Colon (tissue), 2 donors: ENCODE results near the gene FBXL15.
"Not testable (repeated sequence)": the region's sequence is repeated elsewhere in the genome, so short reads cannot be mapped to it uniquely, and the experiment has no call there.

Experiments
- FAIRE-seq: peaks from 2 replicates; lab custom pipeline; 2012; peaks lifted over from hg19 to GRCh38; lab: Jason Lieb, UNC
- donor health status: control.
- donor health status: control.

Gene FBXL15

DNA sequence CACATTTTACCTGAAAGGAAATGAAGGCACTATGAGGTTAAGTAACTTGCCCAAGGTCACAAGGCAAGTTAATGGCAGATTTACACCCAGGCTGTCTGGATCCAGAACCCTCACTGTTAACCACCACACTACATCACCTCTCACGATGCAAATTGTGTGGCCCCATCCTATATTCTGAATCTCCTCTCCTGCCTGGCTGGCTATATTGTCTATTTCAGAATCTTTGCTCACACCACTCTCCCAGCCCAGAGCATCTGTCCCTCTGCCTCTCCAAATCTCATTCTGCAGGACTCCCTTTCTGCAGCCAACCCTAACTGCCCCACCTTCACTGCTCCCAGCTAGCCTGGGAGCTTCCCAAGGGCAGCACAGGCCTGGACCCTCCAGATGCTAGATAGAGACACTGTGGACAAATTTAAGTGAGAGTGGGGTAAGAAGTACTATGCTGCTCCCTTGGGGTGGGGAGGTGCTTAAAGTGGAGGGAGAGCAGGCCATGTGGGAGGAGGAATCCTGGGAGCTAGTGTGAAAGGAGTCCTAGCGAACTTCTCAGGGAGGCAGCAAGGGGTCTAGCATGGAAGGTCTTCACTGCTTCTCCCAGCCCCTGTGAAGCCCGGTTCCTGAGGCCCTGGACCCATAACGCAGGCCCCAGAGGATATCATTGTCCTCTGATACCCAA is 11.0 kb downstream of the FBXL15 start:
- FAIRE-seq, result no peak

- peak; percentile 18 for FAIRE-seq
Measured at GRCh38 chr10:102432162-102432950, 11.7 kb downstream of the FBXL15 start, which contains the start of gene CUEDC2. Gene CUEDC2, minus strand, starts transcription at chr10:102432574. Its CDS starts 7,386 bp downstream, at chr10:102425188.

- no peak for FAIRE-seq
Measured at GRCh38 chr10:102433619-102434046, 13.0 kb downstream of the FBXL15 start.

- no peak for FAIRE-seq
Measured at GRCh38 chr10:102434394-102435132, 13.9 kb downstream of the FBXL15 start.

GRCh38 chr10:102435133-102435497 is 14.5 kb downstream of the FBXL15 start:
- no peak for FAIRE-seq

DNA sequence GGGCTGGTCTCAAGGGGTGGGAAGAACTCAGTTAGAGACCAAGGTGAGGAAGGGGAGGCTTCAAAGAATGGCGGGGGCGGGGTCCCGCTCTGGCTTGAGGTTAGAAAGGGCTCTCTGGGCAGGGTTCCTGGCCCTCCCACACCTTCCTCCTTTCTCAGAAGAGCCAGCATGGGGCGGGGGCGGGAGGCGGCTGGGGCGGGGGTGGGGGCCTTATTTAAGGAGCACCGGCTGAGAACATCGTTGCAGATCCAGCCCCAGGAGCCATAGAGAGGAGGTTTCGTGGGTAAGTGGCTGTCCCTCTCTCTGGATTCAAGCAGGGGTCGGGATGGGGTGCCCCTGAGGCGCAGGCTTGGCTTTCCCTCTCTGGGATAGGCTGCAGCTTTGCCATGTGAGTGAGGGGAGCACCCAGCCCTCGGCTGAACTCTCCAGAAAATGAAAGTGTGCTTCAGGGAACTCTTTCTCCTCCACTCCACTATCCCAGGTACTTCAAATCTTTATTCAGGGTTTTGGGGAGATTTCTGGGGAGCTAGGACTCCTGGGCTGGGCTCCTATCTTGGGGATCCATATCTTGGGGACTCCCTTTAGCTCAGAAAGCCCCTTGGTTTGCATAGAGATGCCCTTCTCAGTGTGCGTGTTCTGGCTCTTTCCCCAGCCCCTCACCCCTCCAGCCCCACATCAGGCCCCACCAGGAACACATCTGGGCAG is 15.0 kb downstream of the FBXL15 start:
- no peak for FAIRE-seq

GRCh38 chr10:102436312-102436711 is 15.7 kb downstream of the FBXL15 start:
- FAIRE-seq, result no peak

DNA sequence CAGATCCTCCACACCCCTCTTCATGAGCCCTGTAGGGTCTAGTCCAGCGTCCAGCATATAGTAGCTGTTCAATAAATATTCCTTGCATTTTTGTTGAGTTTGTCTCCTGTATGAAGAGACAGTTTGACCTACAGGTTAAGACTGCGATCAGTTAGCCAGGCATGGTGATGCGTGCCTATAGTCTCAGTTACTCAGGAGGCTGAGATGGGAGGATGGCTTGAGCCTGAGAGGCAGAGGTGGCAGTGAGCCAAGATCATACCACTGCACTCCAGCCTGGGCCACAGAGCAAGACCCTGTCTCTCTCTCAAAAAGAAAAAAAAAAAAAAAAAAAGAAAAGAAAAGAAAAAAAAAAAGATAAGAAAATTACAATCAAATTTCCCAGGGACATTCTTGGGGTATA is 16.9 kb downstream of the FBXL15 start:
- no peak for FAIRE-seq

DNA sequence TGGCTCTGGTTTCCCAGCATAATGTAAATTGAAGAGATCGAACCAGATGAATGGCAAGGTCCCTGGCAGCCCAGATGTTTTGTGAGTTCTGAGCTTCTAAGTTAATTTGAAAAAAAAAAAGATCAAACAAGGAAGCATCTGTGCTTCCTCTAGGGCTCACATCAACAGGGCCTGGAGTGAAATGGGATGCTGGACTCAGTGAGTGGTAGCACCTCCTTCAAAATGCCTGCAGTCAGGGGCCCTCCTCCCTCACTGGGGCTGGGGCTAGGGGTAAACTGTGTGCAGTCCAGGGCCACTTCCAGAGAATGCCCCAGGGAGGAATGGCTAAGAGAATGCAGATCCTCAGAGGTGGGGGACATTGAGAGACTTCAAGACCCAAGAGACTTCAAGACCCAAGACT is 17.7 kb downstream of the FBXL15 start:
- FAIRE-seq, result no peak

GRCh38 chr10:102444851-102445250 is 24.2 kb downstream of the FBXL15 start:
- FAIRE-seq, result no peak

- FAIRE-seq, result no peak
Measured at GRCh38 chr10:102449321-102450123, 28.9 kb downstream of the FBXL15 start.

DNA sequence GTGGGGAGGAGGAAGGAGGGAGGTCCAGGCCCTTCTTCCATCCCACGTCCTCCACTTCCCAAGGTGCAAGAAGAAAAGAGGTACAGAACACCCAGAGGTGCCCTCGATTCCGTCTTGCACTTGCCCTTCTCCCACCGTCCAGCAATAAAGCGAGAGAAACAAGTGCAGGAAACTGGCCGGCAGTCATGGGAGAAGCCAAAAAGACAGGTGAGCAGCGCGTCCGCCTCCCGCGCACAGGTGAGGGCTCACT is 29.4 kb downstream of the FBXL15 start:
- FAIRE-seq, result no peak

- no peak for FAIRE-seq
Measured at GRCh38 chr10:102450374-102451104, 29.9 kb downstream of the FBXL15 start.

- FAIRE-seq, result no peak
Measured at GRCh38 chr10:102451105-102451969, 30.7 kb downstream of the FBXL15 start, which contains the start of gene C10orf95. Gene C10orf95, minus strand, starts transcription at chr10:102451543. Its CDS starts 450 bp downstream, at chr10:102451093.

GRCh38 chr10:102452672-102453340 is 32.2 kb downstream of the FBXL15 start:
- FAIRE-seq, result no peak

DNA sequence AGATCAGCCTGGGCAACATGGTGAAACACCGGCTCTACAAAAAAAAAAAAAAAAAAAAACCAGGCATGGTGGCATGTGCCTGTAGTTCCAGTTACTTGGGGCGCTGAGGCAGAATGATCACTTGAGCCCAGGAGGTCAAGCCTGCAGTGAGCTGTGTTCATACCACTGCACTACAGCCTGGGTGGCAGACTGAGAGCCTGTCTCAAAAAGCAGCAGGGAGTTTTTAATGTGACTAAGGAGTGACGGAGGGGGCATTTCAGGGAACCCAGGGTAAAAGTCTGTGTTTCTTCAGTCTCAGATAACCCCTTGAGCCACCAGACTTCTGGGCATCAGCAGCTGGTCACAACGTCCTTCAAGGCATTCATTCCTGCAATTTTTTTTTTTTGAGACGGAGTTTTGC is 32.9 kb downstream of the FBXL15 start:
- FAIRE-seq, result no peak

GRCh38 chr10:102454662-102455487 is 34.2 kb downstream of the FBXL15 start:
- not testable (repeated sequence) for FAIRE-seq

DNA sequence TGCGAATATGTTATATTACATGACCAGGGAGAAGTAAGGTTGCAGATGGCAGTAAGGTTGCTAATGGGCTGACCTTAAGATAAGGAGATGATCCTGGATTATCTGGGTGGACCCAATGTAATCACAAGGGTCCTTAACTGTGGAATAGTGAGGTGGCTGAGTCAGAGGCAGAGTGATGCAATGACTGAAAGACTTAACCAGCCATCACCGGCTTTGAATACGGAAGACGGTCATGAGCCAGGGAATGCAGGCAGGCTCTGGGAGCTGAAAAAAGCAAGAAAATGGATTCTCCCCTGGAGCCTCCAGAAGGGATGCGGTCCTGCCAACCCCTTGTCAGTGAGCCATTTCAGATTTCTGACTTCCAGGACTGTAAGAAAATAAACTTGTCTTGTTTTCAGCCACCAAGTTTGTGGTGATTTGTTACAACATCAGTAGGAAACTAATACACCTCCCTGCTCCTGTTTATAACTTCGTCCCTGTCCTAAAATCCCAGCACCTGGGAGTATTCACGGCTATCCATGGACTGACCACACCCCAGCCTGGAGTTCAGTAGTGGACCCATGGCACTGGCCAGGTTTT is 35.3 kb downstream of the FBXL15 start:
- no peak for FAIRE-seq
